Measurements from ENCODE around the gene AKAP13. TPM values are rescaled to one million over a fixed set of nuclear protein-coding genes. Genes with fewer than 3 reads are reported as not detected.

AKAP13 gene
- total and polyA plus RNA-seq, 3 donors from 2014 or later: 79.5 to 207 (median 187) TPM

DNA sequence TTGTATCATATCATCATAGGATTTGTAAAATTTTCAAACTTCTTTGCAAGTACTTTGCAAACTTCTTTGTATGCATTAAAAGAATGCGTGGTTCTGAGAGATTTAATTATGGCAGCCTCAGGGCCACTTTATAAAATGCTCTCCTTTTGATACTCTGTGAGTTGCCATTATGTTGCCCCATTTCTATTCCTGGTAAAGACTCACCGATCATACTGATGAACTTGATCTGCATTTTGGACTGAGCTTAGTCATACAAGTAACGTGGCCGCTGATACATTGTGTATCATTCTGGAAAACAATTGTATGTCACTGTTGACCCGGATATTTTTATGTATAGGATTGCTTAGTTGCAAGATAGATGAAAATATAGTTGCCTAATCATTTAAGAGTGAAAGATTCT, 38.8 kb downstream of the AKAP13 start:
- H3K27ac ChIP-seq: no peak overlapping the region
- WGBS, 2 donors: 57 to 71% methylated on average over 5 of the region's 5 CpGs
- peaks cover 8% of the 10 kb centered on the region for H3K4me1 ChIP-seq
- DNase-seq: no peak
- TF ChIP-seq POLR2A (IDR thresholded peaks at IDR 0.05) (no peak), CTCF (IDR thresholded peaks at IDR 0.05) (no peak)
- intact Hi-C loops (cut with DNase I; ENCODE audit: low total_unique reads): no loop called here
- no peaks in the 10 kb centered on the region for H3K27me3 ChIP-seq
- no peaks in the 10 kb centered on the region for H3K9me3 ChIP-seq
- H3K36me3 ChIP-seq (ENCODE audit: low read depth, missing control alignments): no peaks in the 10 kb centered on the region
- H3K4me3 ChIP-seq: no peak overlapping the region

GRCh38 chr15:85421116-85421925, 40.9 kb downstream of the AKAP13 start:
- no peaks in the 10 kb centered on the region for H3K36me3 ChIP-seq (ENCODE audit: low read depth, missing control alignments)
- H3K27ac ChIP-seq: no peak overlapping the region
- TF ChIP-seq POLR2A (IDR thresholded peaks at IDR 0.05): no peak
- TF ChIP-seq CTCF (IDR thresholded peaks at IDR 0.05): no peak
- intact Hi-C loops (cut with DNase I; ENCODE audit: low total_unique reads): no loop called here
- peaks cover 4% of the 10 kb centered on the region for H3K4me1 ChIP-seq
- no peak overlapping the region for H3K4me3 ChIP-seq
- no peaks in the 10 kb centered on the region for H3K9me3 ChIP-seq
- WGBS, 2 donors: 83 to 88% methylated on average over 10 of the region's 10 CpGs
- DNase-seq: no peak
- H3K27me3 ChIP-seq: no peaks in the 10 kb centered on the region

- no peak for DNase-seq
- Histone ChIP-seq H3K4me3 (no peak overlapping the region), H3K4me1 (peaks cover 4% of the 10 kb centered on the region), H3K27me3 (no peaks in the 10 kb centered on the region), H3K27ac (no peak overlapping the region), H3K36me3 (ENCODE audit: low read depth, missing control alignments) (no peaks in the 10 kb centered on the region), H3K9me3 (no peaks in the 10 kb centered on the region)
- WGBS, 2 donors: 96 to 98% methylated on average over 2 of the region's 2 CpGs
- intact Hi-C loops (cut with DNase I; ENCODE audit: low total_unique reads): no loop called here
- TF ChIP-seq CTCF (IDR thresholded peaks at IDR 0.05) (no peak), POLR2A (IDR thresholded peaks at IDR 0.05) (no peak)
These were observed 42.2 kb downstream of the AKAP13 start for GRCh38 chr15:85422607-85423006.

DNA sequence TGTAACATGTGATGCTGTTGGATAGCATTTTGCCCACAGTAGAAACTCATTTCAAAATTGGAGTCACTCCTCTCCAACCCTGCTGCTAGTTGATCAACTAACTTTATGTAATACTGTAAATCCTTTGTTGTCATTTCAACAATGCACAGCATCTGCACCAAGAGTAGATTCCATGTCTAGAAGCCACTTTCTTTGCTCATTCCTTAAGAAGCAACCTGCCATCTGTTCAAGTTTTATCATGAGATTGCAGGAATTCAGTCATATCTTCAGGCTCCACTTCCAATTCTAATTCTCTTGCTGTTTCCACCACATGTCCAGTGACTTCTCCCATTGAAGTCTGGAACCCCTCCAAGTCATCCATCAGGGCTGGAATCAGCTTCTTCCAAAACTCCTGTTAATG, 42.9 kb downstream of the AKAP13 start:
- no peak for TF ChIP-seq CTCF (IDR thresholded peaks at IDR 0.05)
- no peak for TF ChIP-seq POLR2A (IDR thresholded peaks at IDR 0.05)

GRCh38 chr15:85424154-85424553, 43.8 kb downstream of the AKAP13 start:
- Histone ChIP-seq H3K4me3 (no peak overlapping the region), H3K9me3 (no peaks in the 10 kb centered on the region), H3K36me3 (ENCODE audit: low read depth, missing control alignments) (no peaks in the 10 kb centered on the region), H3K4me1 (peaks cover 4% of the 10 kb centered on the region), H3K27ac (no peak overlapping the region), H3K27me3 (no peaks in the 10 kb centered on the region)
- DNase-seq: no peak
- TF ChIP-seq POLR2A (IDR thresholded peaks at IDR 0.05): no peak
- TF ChIP-seq CTCF (IDR thresholded peaks at IDR 0.05): no peak
- intact Hi-C loops (cut with DNase I; ENCODE audit: low total_unique reads): no loop called here
- WGBS, 2 donors: 89 to 92% methylated on average over 1 of the region's 1 CpG

More for the DNA sequence above, 42.9 kb downstream of the AKAP13 start:
- Histone ChIP-seq H3K4me3 (no peak overlapping the region), H3K4me1 (peaks cover 4% of the 10 kb centered on the region), H3K27ac (no peak overlapping the region), H3K36me3 (ENCODE audit: low read depth, missing control alignments) (no peaks in the 10 kb centered on the region), H3K9me3 (no peaks in the 10 kb centered on the region), H3K27me3 (no peaks in the 10 kb centered on the region)
- intact Hi-C loops (cut with DNase I; ENCODE audit: low total_unique reads): no loop called here
- no peak for DNase-seq

All from testis (tissue), 3 donors.